ENCODE data around the gene NAALADL2.
"Not testable (repeated sequence)": the region's sequence is repeated elsewhere in the genome, so short reads cannot be mapped to it uniquely, and the experiment has no call there.

NAALADL2 gene

DNA sequence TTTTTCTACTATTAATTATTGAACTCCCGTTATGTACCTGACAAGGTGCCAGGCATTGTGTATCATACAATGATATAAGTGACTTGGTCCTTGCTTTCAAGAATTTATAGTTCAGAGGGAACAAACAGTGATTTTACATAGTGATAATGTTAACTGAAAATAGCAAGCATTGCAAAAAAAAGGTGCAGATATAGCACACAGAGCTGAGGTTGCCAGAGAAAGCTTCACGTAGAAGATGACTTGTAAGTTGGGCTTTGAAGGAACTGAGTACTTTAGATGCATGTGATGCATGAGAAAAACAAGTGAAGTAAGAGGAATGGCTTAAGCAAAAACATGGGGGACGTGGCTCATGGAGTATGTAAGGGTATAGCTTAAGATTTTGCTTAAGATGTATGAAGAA is 584.5 kb downstream of the NAALADL2 start:
- DNase-seq = no peak

DNA sequence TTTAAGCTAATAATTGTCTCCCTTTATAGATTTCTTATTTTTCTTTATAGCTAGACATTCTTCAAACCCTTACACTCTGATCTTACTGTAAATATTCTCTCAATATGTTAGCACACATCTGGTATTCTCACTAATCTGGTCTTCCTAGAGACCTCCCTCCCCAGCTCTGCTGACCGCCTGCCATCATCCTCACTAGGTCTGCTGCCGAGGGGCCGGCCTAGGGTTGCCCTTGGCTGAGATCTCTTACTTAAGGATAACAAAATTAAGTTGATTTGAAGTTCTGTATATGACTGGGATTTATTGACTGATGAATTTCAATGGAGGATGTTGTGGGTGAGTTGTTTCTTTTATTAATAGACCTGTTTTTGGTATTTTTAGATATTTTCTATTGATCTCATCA is 586.6 kb downstream of the NAALADL2 start:
- no peak for DNase-seq

DNA sequence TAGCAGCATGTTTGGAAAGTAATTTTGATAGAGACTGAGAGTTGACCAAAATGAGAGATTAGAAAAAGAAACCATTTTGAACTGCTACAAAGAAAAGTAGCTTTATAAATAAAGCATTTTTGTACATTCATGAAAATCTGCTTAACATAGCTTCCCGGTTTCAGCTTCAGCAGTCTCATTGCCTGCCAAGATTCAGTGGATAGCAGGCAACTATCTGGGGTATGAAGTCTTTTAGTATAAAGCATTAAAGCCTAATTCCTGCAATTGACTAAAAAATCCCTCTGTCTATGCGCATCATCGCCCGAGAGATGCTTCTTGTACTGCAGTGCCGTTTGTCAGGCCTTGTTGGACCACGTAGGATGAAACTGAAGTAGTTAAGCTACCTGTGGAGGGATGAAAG is 588.4 kb downstream of the NAALADL2 start:
- no peak for DNase-seq

DNA sequence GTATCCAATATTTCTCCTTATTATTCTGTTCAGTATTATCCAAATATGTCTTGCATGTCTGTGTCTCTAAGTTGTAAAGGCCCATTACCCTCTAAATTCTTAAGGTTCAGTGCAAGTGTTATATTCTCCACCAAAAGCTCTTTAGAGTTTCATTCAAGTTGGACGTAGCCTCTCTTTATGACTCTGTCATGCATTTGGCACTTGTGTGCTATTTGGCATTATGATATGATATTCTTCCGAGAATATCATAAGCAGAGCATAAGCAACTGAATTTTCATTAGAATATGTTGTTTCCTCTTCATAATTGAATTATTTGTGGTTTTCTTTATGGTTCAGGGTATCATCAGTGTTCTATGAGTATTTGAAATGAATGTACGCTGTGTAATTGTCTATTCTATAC is 594.2 kb downstream of the NAALADL2 start:
- no peak for DNase-seq

DNA sequence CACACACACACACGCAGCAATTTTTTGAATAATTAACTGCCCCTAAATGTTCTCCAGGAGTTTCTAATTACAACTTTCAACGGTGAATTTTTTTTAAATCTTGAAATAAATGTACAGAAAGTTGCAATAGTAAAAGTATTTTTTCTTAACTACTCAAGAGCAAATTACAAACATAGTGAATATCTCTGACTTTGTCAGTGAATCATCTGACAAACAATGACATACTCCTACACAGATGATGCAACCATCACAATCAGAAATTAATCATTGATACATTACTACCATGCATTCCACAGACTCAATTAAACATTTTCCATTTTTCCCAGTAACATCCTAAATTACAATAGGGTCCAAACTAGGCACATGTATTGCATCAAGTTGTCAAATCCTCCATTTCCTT is 597.3 kb downstream of the NAALADL2 start:
- DNase-seq = no peak

DNA sequence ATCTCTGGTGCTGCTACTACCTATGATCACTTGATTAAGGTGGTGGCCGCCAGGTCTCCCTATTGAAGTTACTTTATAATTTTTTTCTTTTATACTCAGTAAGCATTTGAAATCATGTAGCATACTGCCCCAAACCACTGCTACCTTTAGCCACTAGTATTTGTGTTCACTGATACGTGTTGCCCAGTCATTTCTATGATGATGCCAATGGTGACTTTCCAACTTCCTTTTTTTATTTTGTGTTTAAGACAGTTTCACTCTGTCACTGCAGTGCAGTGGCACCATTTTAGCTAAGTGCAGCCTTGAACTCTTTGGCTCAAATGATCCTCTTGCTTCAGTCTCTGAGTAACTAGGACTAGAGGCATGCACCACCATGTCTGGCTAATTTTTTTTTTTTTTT is 598.2 kb downstream of the NAALADL2 start:
- no peak for DNase-seq

DNA sequence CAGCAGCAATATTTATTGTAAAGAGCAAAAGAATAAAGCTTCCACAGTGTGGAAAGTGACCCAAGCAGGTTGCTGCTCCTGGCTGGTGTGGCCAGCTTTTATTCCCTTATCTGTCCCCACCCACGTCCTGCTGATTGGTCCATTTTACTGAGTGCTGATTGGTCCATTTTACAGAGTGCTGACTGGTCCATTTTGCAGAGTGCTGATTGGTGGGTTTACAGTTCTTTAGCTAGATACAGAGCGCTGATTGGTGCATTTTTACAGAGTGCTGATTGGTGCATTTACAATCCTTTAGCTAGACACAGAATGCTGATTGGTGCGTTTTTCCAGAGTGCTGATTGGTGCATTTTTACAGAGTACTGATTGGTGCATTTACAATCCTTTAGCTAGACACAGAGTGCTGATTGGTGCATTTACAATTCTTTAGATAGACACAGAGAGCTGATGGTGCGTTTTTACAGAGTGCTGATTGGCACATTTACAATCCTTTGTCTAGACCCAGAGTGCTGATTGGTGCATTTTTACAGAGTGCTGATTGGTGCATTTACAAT is 601.8 kb downstream of the NAALADL2 start:
- DNase-seq = not testable (repeated sequence)

DNA sequence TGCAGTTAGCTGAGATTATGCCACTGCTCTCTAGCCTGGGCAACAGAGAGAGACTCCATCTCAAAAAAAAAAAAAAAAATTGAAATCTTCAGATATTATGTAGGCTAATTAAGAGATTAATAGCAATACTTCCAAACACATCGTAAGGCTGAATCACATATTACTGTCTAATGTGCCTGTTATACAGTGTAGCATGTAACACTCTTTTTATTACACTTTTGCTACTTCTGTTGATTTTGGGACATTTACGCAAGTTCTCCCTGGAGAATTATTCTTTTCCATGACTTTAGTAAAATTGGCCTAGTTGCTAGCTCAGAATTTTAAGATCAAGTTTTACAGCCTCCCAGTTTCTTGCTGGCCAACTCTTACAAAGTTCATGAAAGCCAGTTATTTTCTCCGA is 605.2 kb downstream of the NAALADL2 start:
- DNase-seq = no peak

DNA sequence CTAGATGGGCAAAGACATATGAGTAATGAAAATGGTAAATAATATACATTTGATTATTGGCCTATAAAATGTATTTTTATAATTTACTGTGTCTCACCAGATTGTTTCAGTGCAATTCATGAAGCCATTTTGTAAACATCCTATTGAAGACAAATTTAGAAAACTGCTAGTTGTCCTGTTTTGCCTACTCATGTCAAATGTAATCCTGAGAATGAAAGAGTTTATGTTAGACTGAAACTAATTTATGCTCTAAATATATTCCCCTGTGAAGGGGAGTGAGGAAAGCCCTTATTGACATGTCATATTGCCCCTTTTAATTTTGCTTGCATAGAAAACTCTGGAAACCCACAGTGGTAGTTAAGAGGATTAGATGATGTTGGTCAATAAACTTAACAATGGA is 610.0 kb downstream of the NAALADL2 start:
- no peak for DNase-seq

DNA sequence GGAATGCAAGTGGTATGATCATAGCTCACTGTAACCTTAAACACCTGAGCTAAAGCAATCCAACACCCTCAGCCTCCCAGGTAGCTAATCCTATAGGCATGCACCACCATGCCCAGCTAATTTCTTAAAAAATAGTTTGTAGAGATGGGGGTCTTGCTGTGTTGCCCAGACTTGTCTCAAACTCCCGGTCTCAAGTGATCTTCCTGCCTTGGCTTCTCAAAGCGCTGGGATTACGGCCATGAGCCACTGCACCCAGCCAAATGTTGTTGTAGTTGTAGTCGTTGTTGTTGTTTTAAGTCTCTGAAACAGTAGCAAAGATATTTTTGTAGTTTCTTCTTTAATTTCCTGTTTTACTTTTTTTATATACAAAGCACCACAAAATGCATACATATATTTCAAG is 616.6 kb downstream of the NAALADL2 start:
- DNase-seq = no peak

DNA sequence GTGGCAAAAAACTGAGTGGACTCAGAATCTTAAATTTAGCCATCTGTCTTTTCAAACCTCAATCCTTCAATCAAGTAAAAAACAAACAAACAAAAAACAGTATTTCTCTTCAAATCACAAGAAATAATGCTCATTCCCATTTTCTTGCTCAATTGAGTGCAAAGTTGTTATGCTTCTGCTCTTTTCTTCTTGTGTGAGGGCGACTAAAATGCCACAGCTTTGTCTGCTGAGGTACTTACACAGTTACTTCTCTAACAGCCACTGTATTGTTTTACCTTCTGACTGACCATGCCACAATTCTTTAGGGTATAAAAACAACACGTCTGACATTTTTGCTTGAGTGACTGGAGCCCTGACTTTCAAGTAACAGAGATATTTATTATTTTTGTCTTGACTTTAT is 617.4 kb downstream of the NAALADL2 start:
- no peak for DNase-seq

DNA sequence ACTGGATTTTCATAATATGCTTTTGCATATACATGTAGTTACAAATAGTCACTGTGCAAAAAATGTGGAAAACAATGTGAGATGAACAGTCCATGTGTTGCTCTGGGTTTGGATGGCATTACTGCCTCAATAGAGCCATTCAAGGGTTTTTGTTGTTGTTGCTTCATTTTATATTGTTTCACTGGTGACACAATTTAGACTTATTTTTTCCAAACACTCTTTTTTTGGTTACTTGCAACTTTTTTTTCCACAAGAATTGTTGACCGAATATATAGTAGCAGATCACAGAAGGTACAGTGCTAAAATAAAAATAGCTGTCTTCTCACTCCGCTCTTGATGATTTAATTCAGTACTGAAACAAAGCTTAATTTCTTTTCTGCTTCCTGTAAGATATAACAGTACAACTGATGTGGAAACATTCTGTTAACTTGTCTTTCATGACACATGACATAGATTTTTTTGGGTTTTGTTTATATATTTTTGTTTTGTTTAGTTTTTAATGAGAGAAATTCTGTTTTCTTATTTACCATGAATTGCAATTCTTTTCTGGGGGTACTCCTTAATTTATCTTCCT is 618.6 kb downstream of the NAALADL2 start:
- no peak for DNase-seq

DNA sequence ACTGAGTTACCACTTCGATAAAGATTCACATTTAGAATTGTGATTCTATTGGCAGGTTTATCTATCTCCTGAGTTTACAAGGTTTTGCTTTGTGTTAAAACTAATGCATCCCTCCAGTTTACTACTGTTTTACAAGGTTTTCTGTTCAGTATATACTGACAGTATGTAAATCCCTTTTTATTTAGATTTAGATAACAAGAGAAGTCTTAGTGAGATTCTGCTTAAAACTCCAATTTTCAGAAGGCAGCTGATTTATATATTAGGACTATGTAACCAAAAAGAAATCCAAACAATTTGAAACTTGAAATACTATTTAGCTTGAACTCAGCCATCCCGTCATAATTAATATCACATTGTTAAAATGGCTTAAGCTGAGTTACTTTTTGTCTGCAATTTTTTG is 619.2 kb downstream of the NAALADL2 start:
- DNase-seq = no peak

DNA sequence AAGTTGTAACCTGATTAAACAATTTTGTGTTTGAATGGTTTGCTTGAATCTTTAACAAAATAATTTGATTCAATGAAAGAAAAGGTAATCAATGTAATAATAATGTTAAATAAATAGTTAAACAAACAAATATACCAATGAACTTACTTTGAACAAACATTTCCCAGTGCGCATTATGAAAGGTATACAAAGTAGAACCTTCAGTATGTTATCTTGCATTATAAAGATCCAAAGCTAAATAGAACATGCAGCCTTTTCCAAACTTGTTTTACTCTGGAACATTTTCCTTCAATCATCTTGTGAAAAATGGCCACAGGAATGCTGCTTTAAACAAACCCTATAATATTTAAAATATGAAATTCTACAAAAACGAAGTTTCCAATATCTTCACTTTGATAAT is 620.0 kb downstream of the NAALADL2 start:
- no peak for DNase-seq

DNA sequence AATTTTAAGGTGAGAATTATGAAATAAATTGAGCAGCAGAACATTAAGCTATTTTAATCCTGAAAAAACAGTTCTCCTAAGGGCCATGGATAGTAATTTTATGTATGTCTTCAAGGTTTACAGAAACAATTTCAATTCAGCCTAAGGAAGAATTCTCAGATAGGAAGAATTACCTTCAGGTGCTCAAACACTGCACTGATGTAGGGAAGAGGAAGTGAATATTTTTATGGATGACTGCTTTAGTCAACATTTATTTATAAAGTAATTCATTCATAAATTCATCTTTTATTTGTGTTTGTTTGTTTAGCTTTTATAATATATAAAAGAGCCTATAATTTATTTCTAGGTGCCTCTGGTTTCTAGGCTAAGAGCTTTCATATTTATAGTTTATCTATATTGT is 620.7 kb downstream of the NAALADL2 start:
- no peak for DNase-seq

DNA sequence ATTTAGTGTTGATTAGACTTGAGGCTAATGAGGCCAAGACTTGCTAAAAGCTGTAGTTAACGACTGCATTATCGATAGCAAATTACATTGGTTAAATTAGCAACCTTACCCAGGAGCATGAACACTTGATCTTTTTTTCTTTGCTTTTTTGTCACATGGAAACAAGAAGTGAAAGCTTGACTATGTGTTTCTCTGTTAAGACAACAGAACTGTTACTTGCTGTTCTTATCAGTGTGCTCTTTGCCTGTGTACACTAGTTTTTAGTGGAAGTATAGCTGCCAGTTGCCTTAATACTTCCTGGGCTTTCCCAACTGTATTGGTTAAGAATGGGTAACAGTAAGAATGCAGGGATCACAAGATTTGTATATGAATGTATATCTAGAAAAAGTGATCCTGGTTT is 625.5 kb downstream of the NAALADL2 start:
- no peak for DNase-seq

DNA sequence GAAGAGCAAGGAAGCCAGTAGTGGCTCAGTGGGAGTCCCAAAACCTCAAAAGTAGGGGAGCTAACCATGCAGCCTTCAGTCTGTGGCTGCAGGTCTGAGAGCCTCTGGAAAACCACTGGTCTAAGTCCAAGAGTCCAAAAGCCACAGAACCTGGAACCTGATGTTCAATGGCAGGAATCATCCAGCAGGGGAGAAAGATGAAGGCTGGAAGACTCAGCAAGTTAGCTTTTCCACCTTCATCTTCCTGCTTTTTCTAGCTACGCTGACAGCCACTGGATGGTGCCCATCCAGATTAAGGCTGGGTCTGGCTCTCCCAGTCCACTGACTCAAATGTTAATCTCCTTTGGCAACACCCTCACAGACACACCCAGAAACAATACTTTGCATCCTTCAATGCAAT is 626.3 kb downstream of the NAALADL2 start:
- no peak for DNase-seq

DNA sequence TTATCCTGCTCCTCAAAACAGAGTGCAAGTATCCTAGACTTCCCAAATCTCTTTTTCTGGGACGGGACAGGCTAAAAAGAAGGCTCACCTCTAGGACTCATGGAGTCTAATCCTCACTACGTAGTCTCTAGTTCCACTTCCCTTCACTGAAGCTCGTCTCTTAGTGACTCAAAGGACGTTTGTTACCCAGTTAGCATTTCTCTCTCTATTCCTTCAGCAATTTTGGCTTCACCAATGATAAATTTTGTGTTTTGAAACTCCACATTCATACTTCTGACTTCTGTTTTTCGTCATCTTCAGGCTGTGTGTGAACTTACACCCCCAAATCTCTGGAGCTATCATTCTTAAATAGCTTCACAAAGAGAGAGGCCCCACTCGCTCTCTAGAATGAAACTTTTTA is 627.1 kb downstream of the NAALADL2 start:
- DNase-seq = no peak

DNA sequence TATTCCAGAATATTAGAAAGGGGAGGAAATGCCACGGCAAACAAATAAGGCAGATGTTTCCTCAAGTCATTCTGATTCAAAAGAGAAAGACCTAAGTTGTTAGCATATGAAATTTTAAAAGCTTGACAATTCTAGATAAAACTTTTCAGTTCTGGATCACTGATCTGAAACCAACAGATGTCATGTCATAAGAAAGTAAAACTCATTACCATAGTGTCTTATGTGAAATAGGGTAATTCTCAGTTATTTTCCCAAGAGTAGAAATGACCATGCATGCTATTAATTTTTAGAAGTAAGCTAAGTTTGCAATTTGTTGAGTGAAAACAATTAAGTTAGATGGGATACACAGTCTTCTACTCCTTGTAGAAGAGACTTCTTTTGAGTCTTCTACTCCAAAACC is 630.3 kb downstream of the NAALADL2 start:
- no peak for DNase-seq

DNA sequence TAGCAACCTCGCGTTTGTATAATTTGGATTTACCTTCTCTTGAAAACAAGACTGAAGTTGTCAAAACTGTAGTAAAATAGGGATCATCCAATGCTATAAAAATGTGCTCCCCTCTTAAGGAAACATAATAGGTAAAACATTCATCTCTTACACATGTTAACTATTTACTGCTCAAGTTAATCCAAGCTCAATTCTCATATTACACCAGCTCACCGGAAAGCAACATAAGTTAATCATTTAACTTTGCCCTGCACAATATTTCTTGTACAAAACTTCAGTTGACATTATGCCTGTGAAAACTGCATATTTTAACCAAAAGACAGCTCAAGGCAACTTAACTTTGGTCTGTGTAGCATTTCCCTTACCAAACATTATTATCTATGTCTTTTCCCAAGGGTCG is 634.2 kb downstream of the NAALADL2 start:
- DNase-seq = no peak

DNA sequence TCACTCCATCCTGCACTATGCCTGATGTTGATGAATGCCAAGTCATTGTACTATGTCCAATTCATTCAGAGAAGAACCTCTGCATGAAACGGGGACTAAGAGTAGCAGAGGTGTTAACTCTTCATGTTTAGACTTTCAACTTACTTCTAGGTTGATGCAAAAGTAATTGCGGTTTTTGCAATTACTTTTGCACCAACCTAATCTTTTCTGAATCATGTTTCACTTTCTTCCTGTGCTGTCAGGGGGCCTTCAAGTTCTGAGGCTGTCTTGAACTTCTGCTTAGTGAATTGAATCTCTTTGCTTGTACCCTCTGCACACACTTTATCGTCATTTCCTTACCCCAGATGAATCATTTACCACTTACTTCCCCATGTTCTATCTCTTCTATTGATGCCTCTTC is 636.2 kb downstream of the NAALADL2 start:
- peak in 1 of 2 donors; percentile 1 for DNase-seq

DNA sequence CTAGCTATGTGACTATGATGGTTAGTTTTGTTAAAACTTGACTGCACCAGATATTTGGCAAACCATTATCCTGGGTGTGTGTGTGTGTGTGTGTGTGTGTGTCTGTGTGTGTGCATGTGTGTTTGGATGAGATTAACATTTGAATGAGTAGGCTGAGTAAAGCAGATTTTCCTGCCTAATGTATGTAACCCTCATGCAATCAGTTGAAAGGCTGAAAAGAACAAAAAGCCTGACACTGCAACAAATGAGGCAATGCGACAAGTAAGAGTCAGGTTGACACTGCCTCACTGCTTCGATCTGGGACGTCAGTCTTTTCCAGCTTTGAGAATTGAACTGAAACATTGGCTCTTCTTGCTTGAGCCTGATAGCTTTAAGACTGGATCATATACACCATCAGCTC is 643.0 kb downstream of the NAALADL2 start:
- no peak for DNase-seq

DNA sequence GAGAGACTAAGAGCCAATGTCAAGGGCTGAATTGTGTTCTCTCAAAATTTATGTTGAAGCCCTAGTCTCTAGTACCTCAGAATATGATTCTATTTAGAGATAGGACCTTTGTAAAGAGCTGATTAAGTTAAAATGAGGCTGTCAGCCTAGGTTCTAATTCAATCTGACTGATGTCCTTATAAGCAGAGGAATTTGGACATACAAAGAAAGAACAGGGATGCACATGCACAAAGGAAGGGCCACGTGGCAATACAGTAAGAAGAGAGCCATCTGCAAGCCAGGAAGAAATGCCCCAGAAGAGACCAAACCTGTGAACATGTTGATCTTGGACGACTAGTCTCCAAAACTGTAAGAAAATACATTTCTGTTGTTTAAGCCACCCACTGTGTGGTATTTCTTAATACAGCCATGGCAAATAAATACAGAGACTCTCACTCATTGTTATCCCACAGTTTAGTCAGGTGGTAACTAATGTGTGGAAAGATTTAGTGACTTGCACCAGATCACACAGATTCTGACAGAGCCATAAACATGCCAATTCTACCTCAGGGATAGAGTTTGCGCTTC is 652.2 kb downstream of the NAALADL2 start:
- DNase-seq = no peak

DNA sequence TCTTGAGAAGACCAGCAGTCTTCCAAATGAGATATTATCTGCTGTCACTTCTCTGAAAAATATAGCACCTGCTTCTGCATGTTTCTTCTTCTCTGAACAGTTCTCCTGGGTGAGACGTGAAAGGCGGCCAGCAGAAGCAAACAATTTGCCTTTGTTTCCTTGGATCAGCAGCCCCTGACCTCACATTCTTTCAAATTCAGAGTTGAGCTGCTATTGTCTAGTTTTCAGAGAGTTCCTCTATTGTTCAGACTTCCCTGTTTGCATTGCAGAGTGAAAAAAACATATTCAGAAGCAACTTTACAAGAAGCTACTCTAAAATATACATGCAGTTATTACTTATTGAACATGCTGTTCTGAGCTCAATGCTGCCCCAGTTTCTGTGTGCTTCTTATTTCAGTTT is 653.6 kb downstream of the NAALADL2 start:
- no peak for DNase-seq

DNA sequence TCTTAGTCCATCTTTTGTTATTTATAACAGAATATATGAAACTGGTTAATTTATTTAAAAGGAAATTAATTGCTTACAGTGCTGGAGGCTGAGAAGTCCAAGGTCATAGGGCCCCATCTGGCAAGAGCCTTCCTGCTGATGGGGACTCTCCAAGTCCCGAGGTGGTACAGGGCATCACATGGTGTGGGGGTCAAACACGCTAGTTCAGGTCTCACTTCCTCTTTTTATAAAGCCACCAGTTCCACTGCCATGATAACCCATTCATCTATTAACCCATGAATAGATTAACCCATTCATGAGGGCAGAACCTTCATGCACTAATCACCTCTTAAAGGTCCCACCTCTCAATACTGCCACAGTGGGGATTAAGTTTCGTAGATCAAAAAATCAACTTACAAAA is 659.3 kb downstream of the NAALADL2 start:
- no peak for DNase-seq

Data from bone marrow (tissue), 2 donors.